ENCODE results near the gene LMAN2.

The LMAN2 gene

GRCh38 chr5:177288191-177288590 lies 63.3 kb downstream of the LMAN2 start:
- Histone ChIP-seq H3K27ac (ENCODE audit: low read depth in 2 of 2, low read length in 2 of 2) (no peak overlapping the region), H3K9ac (ENCODE audit: low read depth in 1 of 2, low read length in 2 of 2) (no peak overlapping the region), H3K9me3 (ENCODE audit: control insufficient read depth in 2 of 2, low read length in 2 of 2) (no peaks in the 10 kb centered on the region), H3K4me3 (ENCODE audit: low read length in 2 of 2) (no peak overlapping the region), H3K4me1 (ENCODE audit: control insufficient read depth in 2 of 2, insufficient read depth in 2 of 2, low read length in 2 of 2) (no peaks in the 10 kb centered on the region), H3K27me3 (ENCODE audit: control insufficient read depth in 2 of 2, insufficient read depth in 2 of 2, low read length in 2 of 2) (no peaks in the 10 kb centered on the region), H3K36me3 (ENCODE audit: control insufficient read depth in 2 of 2, insufficient read depth in 2 of 2, low read length in 2 of 2) (peaks cover 56 to 72% of the 10 kb centered on the region in 2 donors)
